Ovary (tissue), 3 donors: ENCODE results near the gene CACNA1D.

Experiments
- EP300 ChIP-seq: sonication (generic); formaldehyde crosslinking; IDR thresholded peaks from one replicate; pipeline ENCODE4 v1.6.1; 2017; ENCODE audit warnings: antibody characterized with exemption
- TF ChIP-seq, protein P1 (sequence below), 3 donors: fragments of 450-650 bp in 2 of 3; fragments of 200-600 bp in 1 of 3; IDR thresholded peaks; one replicate each; pipeline versions ENCODE4 v1.5.1 to v1.8.0; 2016 to 2022; ENCODE audit warnings: antibody characterized with exemption in 3 of 3, mild to moderate bottlenecking in 1 of 3
- donor health status: DM: no; HTN: no; CAD: no.

DNA sequence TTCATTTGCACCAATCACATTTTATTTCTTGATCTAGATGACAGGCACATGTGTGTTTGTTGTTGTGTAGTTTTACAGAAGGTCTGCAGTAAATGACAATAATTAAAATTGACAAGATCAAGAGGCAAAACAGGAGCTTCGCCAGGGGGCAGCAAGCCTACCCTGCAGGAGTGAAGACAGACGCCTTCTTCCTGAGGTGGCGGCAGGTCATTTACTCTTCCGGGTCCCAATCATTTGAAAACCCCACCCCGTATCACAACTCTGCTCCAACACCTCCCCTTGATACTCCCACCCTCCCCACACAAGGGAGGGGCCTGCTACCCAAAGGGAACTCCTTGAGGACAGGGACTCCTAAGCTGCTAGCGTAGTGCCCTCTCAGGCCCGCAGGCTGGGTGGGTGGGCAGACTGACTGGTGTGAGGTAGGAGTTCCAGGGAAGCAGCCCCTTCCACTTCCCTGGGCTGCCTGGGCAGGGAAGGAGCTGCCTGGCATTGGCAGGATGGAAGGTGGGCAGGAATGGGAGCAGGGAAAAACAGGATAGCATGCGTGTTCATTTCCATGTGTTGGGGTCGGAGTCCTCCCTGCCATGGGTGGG, 338.7 kb downstream of the CACNA1D start:
- TF ChIP-seq, protein P1, sequence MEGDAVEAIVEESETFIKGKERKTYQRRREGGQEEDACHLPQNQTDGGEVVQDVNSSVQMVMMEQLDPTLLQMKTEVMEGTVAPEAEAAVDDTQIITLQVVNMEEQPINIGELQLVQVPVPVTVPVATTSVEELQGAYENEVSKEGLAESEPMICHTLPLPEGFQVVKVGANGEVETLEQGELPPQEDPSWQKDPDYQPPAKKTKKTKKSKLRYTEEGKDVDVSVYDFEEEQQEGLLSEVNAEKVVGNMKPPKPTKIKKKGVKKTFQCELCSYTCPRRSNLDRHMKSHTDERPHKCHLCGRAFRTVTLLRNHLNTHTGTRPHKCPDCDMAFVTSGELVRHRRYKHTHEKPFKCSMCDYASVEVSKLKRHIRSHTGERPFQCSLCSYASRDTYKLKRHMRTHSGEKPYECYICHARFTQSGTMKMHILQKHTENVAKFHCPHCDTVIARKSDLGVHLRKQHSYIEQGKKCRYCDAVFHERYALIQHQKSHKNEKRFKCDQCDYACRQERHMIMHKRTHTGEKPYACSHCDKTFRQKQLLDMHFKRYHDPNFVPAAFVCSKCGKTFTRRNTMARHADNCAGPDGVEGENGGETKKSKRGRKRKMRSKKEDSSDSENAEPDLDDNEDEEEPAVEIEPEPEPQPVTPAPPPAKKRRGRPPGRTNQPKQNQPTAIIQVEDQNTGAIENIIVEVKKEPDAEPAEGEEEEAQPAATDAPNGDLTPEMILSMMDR (IDR thresholded peaks at IDR 0.05) = no peak
- no peak for TF ChIP-seq EP300
